GM23338 (cell line): ENCODE results near the gene LCE1E.

Experiments used
- EZH2 ChIP-seq: fragments of 200-600 bp; sonication (generic); IDR thresholded peaks from one replicate; pipeline ENCODE4 v1.8.0; 2017; ENCODE audit warnings: antibody characterized with exemption, mild to moderate bottlenecking, low read depth; ENCODE audit not compliant: unreplicated experiment
- JUNB ChIP-seq: IDR thresholded peaks from one replicate; pipeline ENCODE4 v1.6.1; 2016; ENCODE audit warnings: antibody characterized with exemption; ENCODE audit not compliant: unreplicated experiment
- POLR2AphosphoS5 ChIP-seq: IDR thresholded peaks from 2 replicates; pipeline ENCODE4 v1.6.1; 2016; ENCODE audit warnings: antibody characterized with exemption, low read depth
- TF ChIP-seq, protein P1 (sequence below), 2 experiments: fragments of 200-600 bp in 1 of 2; sonication (generic) in 1 of 2; conservative IDR thresholded peaks; 2 replicates each; pipeline versions ENCODE4 v1.5.1 to v1.6.1; 2016 to 2017; ENCODE audit warnings: antibody characterized with exemption in 2 of 2, low read depth in 2 of 2, mild to moderate bottlenecking in 2 of 2, moderate library complexity in 1 of 2
- TF ChIP-seq, protein P2 (sequence below): IDR thresholded peaks from one replicate; pipeline ENCODE4 v1.6.1; 2018; ENCODE audit warnings: antibody characterized with exemption; ENCODE audit not compliant: unreplicated experiment

DNA sequence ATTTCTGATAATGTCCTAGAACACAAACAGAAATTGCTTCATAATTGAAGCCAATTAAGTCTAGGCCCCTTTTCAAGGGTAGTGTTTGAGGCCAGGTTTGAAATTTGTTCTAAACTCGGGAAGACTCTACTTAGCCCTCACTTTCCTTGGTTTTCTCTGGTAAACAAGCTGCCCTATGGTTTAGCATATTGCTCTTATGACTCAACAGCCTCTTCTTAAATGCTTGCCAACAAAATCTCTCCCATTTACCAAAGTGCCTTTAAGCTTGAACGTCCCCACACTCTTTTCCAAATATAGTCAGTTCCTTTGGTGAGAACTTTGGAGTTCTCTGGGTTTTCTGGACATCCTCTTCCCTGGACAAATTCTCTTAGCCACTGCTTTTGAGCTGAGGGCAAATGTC lies 50.8 kb downstream of the LCE1E start:
- TF ChIP-seq, protein P1, sequence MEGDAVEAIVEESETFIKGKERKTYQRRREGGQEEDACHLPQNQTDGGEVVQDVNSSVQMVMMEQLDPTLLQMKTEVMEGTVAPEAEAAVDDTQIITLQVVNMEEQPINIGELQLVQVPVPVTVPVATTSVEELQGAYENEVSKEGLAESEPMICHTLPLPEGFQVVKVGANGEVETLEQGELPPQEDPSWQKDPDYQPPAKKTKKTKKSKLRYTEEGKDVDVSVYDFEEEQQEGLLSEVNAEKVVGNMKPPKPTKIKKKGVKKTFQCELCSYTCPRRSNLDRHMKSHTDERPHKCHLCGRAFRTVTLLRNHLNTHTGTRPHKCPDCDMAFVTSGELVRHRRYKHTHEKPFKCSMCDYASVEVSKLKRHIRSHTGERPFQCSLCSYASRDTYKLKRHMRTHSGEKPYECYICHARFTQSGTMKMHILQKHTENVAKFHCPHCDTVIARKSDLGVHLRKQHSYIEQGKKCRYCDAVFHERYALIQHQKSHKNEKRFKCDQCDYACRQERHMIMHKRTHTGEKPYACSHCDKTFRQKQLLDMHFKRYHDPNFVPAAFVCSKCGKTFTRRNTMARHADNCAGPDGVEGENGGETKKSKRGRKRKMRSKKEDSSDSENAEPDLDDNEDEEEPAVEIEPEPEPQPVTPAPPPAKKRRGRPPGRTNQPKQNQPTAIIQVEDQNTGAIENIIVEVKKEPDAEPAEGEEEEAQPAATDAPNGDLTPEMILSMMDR (conservative IDR thresholded peaks at IDR 0.05; ENCODE audit: low read depth in 2 of 2) = no peak
- TF ChIP-seq EZH2 = no peak
- no peak for TF ChIP-seq POLR2AphosphoS5
- TF ChIP-seq, protein P2, sequence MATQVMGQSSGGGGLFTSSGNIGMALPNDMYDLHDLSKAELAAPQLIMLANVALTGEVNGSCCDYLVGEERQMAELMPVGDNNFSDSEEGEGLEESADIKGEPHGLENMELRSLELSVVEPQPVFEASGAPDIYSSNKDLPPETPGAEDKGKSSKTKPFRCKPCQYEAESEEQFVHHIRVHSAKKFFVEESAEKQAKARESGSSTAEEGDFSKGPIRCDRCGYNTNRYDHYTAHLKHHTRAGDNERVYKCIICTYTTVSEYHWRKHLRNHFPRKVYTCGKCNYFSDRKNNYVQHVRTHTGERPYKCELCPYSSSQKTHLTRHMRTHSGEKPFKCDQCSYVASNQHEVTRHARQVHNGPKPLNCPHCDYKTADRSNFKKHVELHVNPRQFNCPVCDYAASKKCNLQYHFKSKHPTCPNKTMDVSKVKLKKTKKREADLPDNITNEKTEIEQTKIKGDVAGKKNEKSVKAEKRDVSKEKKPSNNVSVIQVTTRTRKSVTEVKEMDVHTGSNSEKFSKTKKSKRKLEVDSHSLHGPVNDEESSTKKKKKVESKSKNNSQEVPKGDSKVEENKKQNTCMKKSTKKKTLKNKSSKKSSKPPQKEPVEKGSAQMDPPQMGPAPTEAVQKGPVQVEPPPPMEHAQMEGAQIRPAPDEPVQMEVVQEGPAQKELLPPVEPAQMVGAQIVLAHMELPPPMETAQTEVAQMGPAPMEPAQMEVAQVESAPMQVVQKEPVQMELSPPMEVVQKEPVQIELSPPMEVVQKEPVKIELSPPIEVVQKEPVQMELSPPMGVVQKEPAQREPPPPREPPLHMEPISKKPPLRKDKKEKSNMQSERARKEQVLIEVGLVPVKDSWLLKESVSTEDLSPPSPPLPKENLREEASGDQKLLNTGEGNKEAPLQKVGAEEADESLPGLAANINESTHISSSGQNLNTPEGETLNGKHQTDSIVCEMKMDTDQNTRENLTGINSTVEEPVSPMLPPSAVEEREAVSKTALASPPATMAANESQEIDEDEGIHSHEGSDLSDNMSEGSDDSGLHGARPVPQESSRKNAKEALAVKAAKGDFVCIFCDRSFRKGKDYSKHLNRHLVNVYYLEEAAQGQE = no peak
- TF ChIP-seq JUNB = no peak
